Hematopoietic multipotent progenitor cell treated with erythropoietin and hydrocortisone succinate and interleukin-3 and kit ligand, for 17 days (in vitro differentiated cells): Measurements from ENCODE around the gene CYP27A1.

ENCODE experiments used
- DNase-seq: peaks from one replicate; pipeline ENCODE4 v3.0.0-alpha.2; 2015; ENCODE audit warnings: low spot score

The CYP27A1 gene

GRCh38 chr2:218773881-218774280, 8.1 kb upstream of the CYP27A1 start:
- no peak for DNase-seq

- no peak for DNase-seq
Observed at GRCh38 chr2:218776488-218776887, 5.5 kb upstream of the CYP27A1 start.

- no peak for DNase-seq
Observed at GRCh38 chr2:218777276-218777990, 4.5 kb upstream of the CYP27A1 start.

GRCh38 chr2:218780046-218780445, 1.9 kb upstream of the CYP27A1 start:
- DNase-seq: no peak

GRCh38 chr2:218780851-218781690, 876 bp upstream of the CYP27A1 start:
- no peak for DNase-seq

- DNase-seq: no peak
Observed at GRCh38 chr2:218782528-218782844, 539 bp downstream of the CYP27A1 start.

GRCh38 chr2:218783688-218784087, 1.7 kb downstream of the CYP27A1 start:
- DNase-seq: no peak

GRCh38 chr2:218785103-218785502, 3.2 kb downstream of the CYP27A1 start:
- no peak for DNase-seq

- no peak for DNase-seq
Observed at GRCh38 chr2:218786133-218786532, 4.2 kb downstream of the CYP27A1 start.

- DNase-seq: no peak
Observed at GRCh38 chr2:218788529-218789255, 6.7 kb downstream of the CYP27A1 start.

- no peak for DNase-seq
Observed at GRCh38 chr2:218792433-218792832, 10.5 kb downstream of the CYP27A1 start.

GRCh38 chr2:218796691-218797090, 14.7 kb downstream of the CYP27A1 start:
- no peak for DNase-seq

GRCh38 chr2:218798767-218799504, 17.0 kb downstream of the CYP27A1 start:
- DNase-seq: no peak

GRCh38 chr2:218799990-218800389, 18.0 kb downstream of the CYP27A1 start:
- no peak for DNase-seq

- DNase-seq: no peak
Observed at GRCh38 chr2:218802386-218802994, 20.5 kb downstream of the CYP27A1 start.

GRCh38 chr2:218804817-218805216, 22.9 kb downstream of the CYP27A1 start:
- DNase-seq: no peak

- no peak for DNase-seq
Observed at GRCh38 chr2:218805627-218806026, 23.7 kb downstream of the CYP27A1 start.

GRCh38 chr2:218806346-218806978, 24.5 kb downstream of the CYP27A1 start:
- no peak for DNase-seq

GRCh38 chr2:218807626-218808025, 25.7 kb downstream of the CYP27A1 start:
- DNase-seq: no peak

GRCh38 chr2:218809515-218809914, 27.6 kb downstream of the CYP27A1 start:
- no peak for DNase-seq

- no peak for DNase-seq
Observed at GRCh38 chr2:218810256-218810655, 28.3 kb downstream of the CYP27A1 start.
